Stimulated activated naive CD4-positive, alpha-beta T cell treated with Interleukin-2 at 50 U/mL for 16 hours (primary cell): ENCODE data around the gene WASF2.
"Not testable (repeated sequence)": the region's sequence is repeated elsewhere in the genome, so short reads cannot be mapped to it uniquely, and the experiment has no call there.

Source experiments
- DNase-seq: peaks from one replicate; lab custom pipeline; 2025; lab: John Stamatoyannopoulos, UW

The WASF2 gene

GRCh38 chr1:27521861-27522431, 32.0 kb upstream of the WASF2 start:
- peak; percentile 10 for DNase-seq

- peak; percentile 45 for DNase-seq
Measured at GRCh38 chr1:27521336-27521831, 31.4 kb upstream of the WASF2 start.

GRCh38 chr1:27520651-27521050, 30.7 kb upstream of the WASF2 start:
- DNase-seq: no peak

- no peak for DNase-seq
Measured at GRCh38 chr1:27519331-27520258, 29.6 kb upstream of the WASF2 start.

- DNase-seq: no peak
Measured at GRCh38 chr1:27518808-27519207, 28.8 kb upstream of the WASF2 start.

- DNase-seq: no peak
Measured at GRCh38 chr1:27517907-27518718, 28.1 kb upstream of the WASF2 start.

- no peak for DNase-seq
Measured at GRCh38 chr1:27517301-27517700, 27.3 kb upstream of the WASF2 start.

GRCh38 chr1:27515626-27516025, 25.7 kb upstream of the WASF2 start:
- DNase-seq: no peak

GRCh38 chr1:27513958-27514357, 24.0 kb upstream of the WASF2 start:
- no peak for DNase-seq

- no peak for DNase-seq
Measured at GRCh38 chr1:27513528-27513927, 23.6 kb upstream of the WASF2 start.

GRCh38 chr1:27509127-27510080, 19.4 kb upstream of the WASF2 start:
- DNase-seq: no peak

GRCh38 chr1:27507960-27508665, 18.1 kb upstream of the WASF2 start:
- DNase-seq: no peak

- DNase-seq: no peak
Measured at GRCh38 chr1:27506703-27507102, 16.7 kb upstream of the WASF2 start.

- DNase-seq: no peak
Measured at GRCh38 chr1:27505420-27505680, 15.4 kb upstream of the WASF2 start.

- no peak for DNase-seq
Measured at GRCh38 chr1:27504588-27505419, 14.8 kb upstream of the WASF2 start.

GRCh38 chr1:27503844-27504587, 14.0 kb upstream of the WASF2 start:
- DNase-seq: no peak

- DNase-seq: no peak
Measured at GRCh38 chr1:27503033-27503432, 13.1 kb upstream of the WASF2 start.

GRCh38 chr1:27501159-27501558, 11.2 kb upstream of the WASF2 start:
- DNase-seq: not testable (repeated sequence)

- DNase-seq: no peak
Measured at GRCh38 chr1:27499142-27499541, 9.2 kb upstream of the WASF2 start.
